GM21723 (cell line): Measurements from ENCODE around the gene GLG1.

Source experiments
- ATAC-seq: cut with Tn5 transposase; IDR thresholded peaks from one replicate; pipeline ENCODE4 v1.9.1; 2021; ENCODE audit warnings: mild to moderate bottlenecking, moderate library complexity; ENCODE audit not compliant: unreplicated experiment

GLG1 gene

DNA sequence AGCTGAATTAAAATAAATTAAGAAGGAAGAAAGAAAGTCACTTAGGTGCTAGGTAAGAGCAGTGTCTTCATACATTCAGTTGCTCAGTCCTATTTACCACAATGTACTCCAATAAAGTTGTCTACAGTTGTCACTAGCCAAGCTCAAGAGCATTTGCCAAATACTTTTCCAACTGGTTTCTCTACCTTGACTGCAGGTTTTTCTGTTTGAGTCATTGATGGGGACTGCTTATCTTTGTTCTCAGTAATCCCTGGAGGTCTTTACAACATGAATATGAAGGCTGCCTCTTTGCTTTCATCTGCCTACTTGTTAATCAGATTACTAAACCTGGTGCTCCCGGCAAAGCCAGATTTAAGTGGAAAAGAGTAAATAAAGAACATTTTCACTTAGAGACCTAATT lies 121.0 kb downstream of the GLG1 start:
- ATAC-seq = no peak

DNA sequence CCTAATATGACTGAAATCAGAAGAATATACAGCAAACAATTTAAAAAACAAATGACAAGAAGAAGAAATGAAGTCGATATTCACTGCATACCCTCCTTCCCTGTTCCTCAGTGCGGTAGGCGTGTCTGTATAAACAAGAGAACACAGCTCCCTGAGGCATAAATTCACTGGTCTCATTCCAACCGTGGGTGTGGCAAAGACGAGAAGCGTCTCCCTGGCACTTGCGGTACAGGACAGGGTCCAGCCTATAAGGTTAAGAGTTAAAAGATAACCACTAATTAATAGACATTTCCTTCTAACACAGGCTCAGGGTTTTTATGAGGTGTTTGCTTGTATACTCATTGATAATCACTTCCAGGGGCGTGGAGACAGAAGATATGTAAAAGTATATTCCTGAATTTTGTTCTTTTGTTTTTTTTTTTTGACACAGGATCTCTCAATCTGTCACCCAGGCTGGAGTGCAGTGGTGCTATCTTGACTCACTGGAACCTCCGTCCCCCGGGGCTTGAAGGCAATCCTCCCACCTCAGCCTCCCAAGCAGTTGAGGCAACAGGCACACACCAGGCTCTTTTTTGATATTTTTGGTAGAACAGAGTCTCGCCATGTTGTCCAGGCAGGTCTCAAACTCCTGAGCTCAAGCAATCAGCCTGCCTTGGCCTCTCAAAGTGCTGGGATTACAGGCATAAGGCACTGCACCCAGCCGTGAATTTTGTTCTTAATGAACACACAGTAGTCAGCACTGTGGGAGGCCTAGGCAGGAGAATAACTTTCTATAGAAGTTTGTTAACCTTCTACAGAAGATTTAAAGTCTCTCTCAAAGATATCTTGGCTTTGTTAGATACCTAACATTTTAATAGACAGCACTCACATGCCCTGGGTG lies 126.5 kb downstream of the GLG1 start:
- no peak for ATAC-seq

DNA sequence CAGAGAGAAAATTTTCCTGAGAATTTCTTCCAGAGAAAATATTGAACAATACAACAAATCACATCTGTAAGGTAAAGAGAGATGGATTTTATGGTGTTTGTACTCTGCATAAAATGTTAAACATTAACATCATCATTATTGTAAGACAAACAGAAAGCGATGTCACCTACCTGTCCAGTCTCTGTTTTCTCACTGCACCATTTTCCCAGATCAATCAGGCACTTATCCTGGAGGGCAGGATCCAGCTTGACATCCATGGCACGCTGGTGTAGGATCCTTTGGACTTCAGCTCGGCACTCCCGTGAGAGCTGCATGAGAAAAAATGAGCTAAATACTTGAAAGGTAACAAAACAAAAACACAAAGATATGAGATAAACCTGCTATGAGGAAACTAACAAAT lies 129.7 kb downstream of the GLG1 start:
- ATAC-seq = no peak

DNA sequence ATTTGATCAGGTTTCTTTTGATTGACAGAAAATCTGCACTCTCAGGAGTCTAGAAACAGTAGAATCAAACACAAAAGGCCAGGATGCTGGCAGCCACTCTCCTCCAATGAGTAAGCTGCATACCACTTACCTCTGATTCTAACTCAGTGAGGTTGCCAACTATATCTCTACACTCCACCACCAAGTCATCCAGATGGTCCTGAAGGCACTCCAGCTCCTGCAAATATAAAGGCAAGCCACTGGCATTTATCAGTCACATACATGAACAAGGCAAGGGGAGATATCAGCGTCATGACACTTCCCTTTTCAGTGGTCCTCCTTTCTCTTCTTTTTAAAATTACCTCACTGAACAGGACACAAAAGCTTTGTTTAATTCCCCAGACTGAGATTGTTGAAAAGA lies 132.5 kb downstream of the GLG1 start:
- no peak for ATAC-seq

DNA sequence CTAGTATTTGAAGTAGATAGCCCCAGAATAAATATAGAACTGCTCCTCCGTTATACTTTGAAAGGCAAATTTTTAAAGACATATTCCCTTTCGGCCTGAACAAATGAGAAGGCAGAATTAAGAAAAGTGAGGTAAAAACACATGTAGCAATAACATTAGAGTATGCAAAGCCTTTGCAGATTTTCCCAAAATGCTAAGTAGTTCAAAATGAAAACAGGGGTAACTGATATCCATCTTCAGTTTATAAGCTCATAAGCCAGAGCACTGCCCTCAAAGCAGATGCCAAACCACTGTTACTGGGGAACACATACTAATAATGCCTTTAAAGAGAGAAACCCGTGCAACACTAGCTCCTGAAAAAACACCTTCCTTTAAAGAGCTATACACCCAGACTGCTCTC lies 134.4 kb downstream of the GLG1 start:
- ATAC-seq = no peak

DNA sequence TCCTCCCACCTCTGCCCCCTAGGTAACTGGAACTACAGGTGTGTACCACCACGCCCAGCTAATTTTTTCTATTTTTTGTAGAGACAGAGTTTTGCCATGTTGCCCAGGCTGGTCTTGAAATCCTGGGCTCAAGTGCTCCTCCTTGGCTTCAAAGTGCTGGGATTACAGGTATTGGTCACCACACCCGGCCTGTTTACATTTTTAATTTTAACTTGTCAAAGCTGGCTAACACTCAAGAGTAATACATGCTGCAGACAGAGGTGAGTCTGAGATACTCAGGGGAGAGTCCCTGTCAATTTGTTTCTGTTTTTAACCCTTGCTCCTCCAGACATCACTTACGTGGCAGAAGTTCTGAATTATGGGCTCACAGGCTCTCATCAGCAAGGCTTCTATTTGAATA lies 134.9 kb downstream of the GLG1 start:
- no peak for ATAC-seq

DNA sequence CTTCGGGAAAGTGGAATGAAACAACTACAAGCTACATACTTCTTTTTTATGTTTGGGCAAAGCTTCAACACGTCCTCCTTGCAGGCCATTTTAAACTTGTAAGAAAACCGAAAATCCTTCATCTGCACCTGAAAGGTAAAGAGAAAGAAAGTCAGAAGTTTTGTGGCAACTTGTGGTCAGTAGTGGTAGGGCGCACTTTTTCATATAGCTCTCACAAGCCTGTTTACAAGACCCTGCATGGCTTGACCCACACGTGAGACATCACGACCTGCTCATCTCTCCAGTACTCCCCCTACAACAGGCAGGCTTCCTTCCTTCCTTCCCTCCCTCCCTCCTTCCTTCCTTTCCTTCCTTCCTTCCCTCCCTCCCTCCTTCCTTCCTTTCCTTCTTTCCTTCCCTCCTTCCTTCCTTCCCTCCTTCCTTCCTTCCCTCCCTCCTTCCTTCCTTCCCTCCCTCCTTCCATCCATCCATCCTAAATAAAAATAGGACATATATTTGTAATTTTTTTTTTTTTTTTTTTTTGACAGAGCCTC lies 136.9 kb downstream of the GLG1 start:
- ATAC-seq = no peak

DNA sequence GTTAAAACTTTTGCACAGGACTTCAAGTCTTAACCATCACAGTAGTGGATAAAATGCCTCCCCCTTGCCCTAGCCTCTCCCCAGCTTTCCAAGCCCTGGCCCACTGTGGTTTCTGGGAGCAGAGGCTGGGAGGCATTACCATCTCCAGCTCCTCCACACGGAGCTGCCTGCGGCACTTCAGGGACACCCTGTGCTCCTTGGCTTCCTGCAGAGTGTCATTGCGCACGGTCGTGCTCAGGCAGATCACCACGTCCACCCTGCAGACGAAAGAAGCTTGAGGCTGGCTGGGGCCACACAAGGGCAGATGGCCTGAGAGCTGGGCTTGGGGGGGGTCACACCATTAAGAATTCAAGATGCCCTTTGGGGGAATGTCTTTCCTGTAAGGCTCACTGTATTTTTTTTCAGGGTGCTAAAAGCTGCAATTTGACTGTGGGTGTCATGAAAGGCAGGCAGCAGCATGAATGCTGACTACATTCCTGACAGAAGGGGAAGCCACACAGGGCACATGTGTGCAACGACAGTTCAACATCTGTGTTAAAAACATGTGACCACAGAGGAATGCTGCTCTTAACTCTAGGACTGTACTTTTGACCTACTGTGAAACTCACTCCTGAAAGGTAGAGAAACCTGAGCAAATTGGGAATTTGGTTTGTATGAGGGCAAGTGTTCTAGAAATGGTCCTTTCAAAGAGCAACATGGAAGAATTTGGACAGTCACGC lies 137.9 kb downstream of the GLG1 start:
- no peak for ATAC-seq

DNA sequence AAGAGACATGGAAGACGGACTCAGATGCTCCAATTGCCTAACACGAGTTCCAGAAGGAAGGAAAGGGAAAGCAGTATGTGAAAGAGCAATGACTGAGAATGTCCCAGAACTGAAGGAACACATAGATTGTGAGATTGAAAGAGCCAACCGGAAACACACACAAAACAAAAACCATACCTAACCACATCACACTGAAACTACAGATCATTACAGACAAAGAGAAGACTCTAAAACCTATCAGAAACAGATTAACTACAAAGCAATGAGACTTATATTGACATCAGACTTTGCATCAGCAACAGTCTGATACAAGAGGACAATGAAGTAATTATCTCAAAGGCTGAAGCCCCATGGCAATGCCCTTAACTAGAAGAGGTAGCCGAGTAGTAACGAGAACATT lies 140.0 kb downstream of the GLG1 start:
- ATAC-seq = peak; percentile 54

DNA sequence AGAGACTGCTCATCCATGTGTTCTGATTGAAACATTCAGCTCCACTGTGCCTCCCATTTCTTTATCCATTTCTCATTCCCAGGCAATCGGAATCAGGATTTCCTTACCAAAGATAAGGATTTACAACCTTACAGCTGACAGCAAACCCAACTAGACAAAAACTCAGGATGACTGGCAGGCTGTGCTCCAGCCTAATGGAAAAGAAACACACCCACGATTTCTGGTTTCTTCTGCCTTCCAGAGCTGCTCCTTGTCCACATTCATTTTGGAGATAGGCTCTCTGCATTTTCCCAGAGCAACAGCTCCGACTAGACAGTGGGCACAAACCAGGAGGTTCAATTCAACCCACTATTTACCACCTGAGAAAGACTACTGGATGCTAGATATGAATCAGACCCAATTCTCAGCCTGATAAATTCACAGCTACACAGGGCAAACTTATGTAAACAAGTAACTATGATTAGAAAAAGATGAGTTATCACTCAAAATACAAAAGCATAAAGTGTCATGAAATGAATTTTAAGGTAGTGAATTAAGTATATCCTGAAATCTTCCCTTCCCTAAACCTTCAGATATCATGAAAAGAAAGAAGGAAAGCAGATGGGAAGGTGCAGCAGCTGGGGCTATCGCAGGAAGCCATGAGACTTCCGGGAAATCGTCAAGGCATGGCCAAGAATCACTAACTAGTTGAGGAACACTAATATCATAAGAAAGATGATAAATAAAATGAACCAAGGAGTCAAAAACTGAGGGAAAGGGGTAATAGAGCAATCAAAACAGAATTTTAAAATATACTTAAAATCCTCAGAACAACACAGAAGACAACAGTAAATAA lies 140.8 kb downstream of the GLG1 start:
- no peak for ATAC-seq

DNA sequence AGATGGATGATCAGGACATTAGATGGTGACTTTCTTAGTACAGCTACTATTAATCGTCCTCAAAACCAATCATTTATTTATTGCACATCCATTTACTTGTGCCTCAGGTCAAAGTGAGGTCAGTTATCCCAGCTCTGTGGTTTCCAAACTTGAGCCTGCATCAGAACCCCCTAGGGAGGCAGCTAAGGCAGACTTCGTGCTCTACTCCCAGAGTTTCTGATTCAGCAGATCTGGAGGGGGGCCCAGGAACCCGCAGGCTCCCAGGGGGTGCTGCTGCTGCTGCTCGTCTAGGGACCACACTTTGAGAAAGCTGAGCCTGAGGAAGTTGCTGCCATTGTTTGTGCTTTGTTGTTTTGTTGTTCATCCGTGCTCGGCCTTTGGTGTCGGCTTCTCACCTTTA lies 141.6 kb downstream of the GLG1 start:
- no peak for ATAC-seq

DNA sequence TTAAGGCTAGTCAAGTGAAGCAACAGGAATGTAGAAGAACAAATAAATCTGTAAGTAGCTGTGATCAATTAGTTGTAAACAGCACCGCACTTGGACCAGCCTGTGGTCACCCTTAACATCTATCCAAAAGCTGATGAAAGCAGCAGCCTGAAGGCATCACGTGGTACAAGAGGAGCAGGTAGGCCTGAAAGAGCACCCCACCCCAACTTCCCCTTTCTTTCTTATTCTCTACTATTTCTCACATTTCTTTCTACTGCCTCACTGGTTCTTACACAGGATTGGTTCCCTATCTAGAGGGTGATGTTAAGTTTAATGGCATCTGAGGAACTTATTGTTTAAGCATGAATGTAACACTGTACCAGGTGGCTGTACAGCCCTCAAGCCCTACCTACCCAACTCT lies 143.0 kb downstream of the GLG1 start:
- ATAC-seq = peak; percentile 58

DNA sequence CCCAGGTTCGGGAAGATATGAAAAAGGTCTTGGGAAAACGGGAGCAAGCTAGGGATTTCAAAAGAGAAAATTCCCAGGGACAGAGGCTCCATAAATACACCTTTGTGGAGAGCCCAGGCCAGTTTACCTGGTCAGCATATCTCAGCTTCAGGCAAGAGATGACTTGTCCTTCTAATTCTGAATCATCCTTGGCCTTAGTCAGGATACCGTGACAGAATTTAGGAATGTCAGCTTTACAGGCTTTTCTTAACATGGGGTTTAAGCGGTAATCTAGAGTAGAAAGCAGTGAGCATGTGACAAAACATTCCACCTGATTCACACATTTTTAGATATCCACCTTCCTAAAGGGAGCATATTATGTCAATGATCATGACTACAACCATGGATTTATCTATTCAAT lies 144.6 kb downstream of the GLG1 start:
- ATAC-seq = no peak

DNA sequence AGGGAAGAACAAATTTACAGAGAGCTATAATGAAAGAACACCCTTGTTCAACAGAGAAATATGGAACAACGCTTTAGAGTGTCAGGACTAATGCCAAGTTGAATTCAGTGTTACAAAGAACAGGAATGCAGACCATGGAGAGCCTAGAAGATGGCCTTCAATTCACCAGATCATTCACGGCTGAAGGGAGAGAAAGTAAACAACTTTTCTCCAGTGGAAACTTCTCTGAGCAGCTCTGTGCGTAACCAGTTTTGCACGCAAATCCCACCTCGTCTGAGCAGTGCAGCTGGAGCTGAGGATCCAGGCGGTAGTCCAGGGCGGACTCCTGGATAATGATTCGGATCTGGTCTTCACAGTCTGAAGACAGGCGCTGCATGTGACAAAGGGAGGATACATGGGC lies 145.1 kb downstream of the GLG1 start:
- no peak for ATAC-seq

DNA sequence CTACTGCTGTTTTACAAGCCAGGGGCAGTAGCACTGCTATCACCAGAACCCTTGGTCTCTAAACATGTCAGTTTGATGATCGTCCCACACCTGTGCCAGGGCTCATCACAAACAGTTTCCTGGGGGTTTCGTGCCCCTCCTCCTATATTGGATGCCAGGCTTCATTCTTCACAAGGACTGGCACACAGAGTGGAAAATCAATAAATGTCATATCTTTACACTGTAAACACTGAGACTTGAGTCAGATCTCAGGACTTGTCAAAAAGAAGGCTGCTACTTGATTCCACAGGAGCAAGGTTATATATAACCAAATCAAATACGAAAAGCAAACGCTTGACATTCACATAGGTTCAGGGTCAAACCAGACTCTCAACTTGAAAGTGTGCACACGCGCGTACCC lies 146.4 kb downstream of the GLG1 start:
- no peak for ATAC-seq

DNA sequence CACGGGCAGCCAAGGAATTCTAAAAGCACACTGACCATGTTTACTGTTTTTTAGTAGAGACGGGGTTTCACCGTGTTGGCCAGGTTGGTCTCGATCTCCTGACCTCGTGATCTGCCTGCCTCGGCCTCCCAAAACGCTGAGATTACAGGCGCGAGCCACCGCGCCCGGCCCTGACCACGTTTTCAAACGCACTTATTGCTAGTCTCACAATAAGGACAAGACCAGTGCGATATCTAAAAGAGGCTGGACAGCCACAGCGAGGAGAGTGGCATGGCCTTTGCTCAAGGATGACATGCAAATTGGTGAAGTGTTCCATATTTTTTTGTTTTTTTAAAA lies 150.7 kb downstream of the GLG1 start:
- ATAC-seq = no peak

DNA sequence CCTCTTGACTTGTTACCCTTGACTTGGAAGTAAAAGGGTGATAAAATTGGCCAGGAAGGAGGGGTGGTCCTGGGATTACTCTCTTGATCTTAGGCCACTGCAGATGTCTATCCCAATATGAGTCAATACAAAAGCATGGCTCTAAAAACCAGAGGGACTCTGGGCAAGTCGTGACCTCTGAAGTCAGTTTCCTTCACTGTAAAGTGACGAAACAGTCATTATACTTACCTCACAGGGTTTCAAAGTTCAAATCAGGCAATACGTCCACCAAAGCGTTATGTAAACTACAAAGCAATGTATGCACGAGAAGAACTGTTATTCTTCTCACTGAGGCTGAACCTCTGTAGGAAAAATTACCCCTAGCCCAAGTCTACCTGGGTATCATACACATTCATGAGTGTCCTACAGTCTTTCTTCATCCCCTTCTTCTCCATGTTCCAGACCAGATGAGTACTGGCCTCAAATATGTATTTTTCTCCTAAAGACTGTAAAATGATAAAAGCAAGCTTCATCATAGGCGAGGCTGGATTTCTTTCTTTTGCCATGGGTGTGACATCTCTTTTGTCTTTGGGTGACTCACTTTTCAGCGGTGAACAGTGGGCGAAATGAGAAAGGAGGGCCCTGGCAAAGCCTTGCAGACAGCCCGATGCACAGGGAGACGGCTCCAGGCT lies 151.2 kb downstream of the GLG1 start:
- no peak for ATAC-seq

DNA sequence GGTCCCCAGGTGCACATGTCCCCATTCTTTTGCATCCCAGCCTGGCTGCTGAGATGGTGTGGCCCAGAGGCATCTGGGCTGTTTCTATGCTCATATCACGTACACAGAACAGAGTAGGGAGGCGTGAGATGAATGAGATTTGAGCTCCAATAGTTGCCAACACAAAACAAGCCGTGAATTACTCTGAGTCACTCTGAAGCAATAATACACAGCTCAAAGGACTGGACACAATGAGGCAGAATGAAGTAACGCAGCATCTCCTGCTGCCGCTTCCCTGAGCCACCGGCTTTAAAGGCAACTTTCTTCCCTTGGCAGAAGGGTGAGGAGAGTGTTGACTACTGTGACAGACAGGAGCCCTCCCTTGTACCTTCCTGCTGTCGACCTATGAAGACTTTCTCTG lies 151.7 kb downstream of the GLG1 start:
- ATAC-seq = no peak

DNA sequence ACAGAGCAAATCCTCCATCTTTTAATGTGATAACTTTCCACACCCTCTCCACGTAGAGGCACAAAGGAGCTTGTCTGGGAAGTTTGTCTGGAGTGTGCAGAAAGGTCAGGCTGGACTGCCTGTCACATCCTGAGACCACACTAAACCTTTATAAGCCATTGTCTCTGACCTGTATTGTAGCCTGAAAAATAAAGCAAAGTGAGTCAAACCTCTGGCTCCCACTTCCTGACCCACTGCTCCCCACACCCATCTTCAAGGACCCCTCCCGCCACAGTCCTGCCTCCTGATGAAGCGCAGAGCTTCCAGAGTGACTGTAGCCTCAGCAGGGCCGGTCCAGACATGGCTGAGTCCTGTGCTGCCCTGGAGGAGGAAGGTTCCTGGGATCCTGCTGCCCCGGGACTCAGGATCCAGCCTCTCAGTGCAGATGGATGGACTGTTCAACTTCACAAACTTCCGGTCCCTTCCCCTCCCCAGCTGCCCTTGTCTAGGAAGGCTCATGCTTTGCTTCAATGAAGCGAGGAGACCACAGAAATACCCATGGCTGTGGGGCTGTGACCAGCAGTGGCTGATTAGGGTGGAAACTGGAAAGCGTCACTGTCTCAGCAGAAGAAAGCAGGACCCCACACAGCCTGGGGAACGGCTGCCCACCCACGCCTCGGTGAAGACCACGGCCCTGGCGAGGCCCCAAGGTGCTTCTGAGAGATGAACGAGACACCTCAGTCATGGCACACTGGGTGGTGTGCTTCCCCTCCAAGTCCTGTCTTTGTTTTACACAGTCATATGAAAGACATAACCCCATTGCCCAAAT lies 154.8 kb downstream of the GLG1 start:
- ATAC-seq = peak; percentile 87
